ENCODE measurements around the gene CCDC85A. TPM values are rescaled to one million over a fixed set of nuclear protein-coding genes. Genes with fewer than 3 reads are reported as not detected.

The CCDC85A gene
- total RNA-seq, 1 donor = 5.2 TPM

GRCh38 chr2:56357655-56358295, 174.0 kb downstream of the CCDC85A start:
- H3K4me3 ChIP-seq (ENCODE audit: low read depth, low read length) = no peak overlapping the region
- DNase-seq (ENCODE audit: low read depth) = no peak
- TF ChIP-seq, protein P1, sequence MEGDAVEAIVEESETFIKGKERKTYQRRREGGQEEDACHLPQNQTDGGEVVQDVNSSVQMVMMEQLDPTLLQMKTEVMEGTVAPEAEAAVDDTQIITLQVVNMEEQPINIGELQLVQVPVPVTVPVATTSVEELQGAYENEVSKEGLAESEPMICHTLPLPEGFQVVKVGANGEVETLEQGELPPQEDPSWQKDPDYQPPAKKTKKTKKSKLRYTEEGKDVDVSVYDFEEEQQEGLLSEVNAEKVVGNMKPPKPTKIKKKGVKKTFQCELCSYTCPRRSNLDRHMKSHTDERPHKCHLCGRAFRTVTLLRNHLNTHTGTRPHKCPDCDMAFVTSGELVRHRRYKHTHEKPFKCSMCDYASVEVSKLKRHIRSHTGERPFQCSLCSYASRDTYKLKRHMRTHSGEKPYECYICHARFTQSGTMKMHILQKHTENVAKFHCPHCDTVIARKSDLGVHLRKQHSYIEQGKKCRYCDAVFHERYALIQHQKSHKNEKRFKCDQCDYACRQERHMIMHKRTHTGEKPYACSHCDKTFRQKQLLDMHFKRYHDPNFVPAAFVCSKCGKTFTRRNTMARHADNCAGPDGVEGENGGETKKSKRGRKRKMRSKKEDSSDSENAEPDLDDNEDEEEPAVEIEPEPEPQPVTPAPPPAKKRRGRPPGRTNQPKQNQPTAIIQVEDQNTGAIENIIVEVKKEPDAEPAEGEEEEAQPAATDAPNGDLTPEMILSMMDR (IDR thresholded peaks at IDR 0.05; ENCODE audit: insufficient read depth, low read depth, low read length) = no peak

DNA sequence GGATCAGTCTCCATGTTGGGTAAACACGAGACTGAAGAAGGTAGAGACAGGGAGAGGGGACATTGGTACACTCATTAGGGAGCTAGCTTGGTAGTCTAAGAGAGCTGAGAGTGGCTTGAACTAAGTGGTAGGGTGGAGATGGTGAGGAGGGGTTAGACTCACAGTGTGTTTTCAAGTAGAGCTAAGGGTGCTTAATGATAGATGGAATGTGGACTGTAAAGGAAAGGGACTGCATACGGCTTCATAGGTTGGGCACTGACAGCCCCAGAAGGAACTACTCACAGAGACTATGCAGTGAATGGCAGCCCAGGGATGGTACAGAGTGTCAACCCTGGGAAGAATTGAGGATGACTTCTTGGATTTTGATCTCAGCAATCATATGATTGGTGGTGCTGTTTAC, 178.1 kb downstream of the CCDC85A start:
- TF ChIP-seq, protein P1 (IDR thresholded peaks at IDR 0.05; ENCODE audit: insufficient read depth, low read depth, low read length) = no peak
- no peak overlapping the region for H3K4me3 ChIP-seq (ENCODE audit: low read depth, low read length)
- no peak for DNase-seq (ENCODE audit: low read depth)

DNA sequence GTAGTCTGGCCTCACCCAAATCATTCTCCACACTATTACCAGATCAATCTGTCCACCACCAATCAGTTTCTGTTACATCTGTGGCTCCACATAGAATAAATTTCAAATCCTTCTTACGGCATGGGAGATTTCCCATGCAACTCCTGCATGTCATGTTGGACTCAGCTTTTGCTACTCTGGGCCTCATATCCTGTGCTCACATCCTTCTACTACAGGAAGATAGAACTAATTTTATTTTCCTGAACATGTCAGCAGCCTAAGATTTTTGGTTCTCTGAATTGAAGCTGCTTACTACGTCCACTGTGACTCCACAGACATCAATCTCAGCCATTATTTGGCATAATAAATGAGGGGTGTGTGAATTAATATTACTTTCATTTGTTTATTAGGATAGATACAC, 181.1 kb downstream of the CCDC85A start:
- DNase-seq (ENCODE audit: low read depth) = no peak
- TF ChIP-seq, protein P1 (IDR thresholded peaks at IDR 0.05; ENCODE audit: insufficient read depth, low read depth, low read length) = no peak
- no peak overlapping the region for H3K4me3 ChIP-seq (ENCODE audit: low read depth, low read length)

DNA sequence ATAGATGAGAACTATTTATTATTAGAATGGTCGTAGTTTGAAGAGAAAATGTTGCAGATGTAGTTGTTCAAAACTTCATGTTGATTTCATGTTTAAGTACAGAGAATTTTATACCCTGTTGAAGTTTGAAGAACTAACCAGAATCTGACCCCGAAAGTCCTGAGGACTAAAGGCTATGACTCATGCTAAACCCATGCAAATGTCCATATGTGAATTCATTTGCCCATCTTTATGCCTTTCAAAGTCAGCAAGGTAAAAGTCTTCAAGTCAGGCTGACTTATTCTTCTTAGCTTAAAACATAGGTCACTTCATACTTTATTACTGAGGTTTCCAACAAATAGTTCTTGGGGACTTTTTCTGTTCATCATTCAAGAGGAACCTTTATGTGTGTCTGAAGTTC, 185.5 kb downstream of the CCDC85A start:
- DNase-seq (ENCODE audit: low read depth) = peak; percentile 25
- H3K4me3 ChIP-seq (ENCODE audit: low read depth, low read length) = no peak overlapping the region
- TF ChIP-seq, protein P1 (IDR thresholded peaks at IDR 0.05; ENCODE audit: insufficient read depth, low read depth, low read length) = no peak

- TF ChIP-seq, protein P1 (IDR thresholded peaks at IDR 0.05; ENCODE audit: insufficient read depth, low read depth, low read length) = no peak
Observed at GRCh38 chr2:56372071-56372656, 188.4 kb downstream of the CCDC85A start.

GRCh38 chr2:56375251-56375650, 191.5 kb downstream of the CCDC85A start:
- H3K4me3 ChIP-seq (ENCODE audit: low read depth, low read length) = no peak overlapping the region
- TF ChIP-seq, protein P1 (IDR thresholded peaks at IDR 0.05; ENCODE audit: insufficient read depth, low read depth, low read length) = no peak
- no peak for DNase-seq (ENCODE audit: low read depth)

More at GRCh38 chr2:56372071-56372656, 188.4 kb downstream of the CCDC85A start:
- H3K4me3 ChIP-seq (ENCODE audit: low read depth, low read length) = no peak overlapping the region
- no peak for DNase-seq (ENCODE audit: low read depth)

All from fibroblast of villous mesenchyme (primary cell).